SU-DHL-6 (cell line): ENCODE measurements around the gene TMEM43.

ENCODE experiments used
- EZH2phosphoT487 ChIP-seq: fragments of 200-600 bp; sonication (generic), shearing (Covaris generic); conservative IDR thresholded peaks from 2 replicates; pipeline ENCODE4 v1.6.1; 2018; ENCODE audit warnings: mild to moderate bottlenecking, antibody characterized with exemption, low read length, moderate library complexity, mixed read lengths
- TF ChIP-seq, protein P1 (sequence below): fragments of 200-600 bp; sonication (generic); IDR thresholded peaks from one replicate; pipeline ENCODE4 v1.5.1; 2017; ENCODE audit warnings: antibody characterized with exemption, mild to moderate bottlenecking, low read length, moderate library complexity; ENCODE audit not compliant: insufficient read depth, poor library complexity, severe bottlenecking

DNA sequence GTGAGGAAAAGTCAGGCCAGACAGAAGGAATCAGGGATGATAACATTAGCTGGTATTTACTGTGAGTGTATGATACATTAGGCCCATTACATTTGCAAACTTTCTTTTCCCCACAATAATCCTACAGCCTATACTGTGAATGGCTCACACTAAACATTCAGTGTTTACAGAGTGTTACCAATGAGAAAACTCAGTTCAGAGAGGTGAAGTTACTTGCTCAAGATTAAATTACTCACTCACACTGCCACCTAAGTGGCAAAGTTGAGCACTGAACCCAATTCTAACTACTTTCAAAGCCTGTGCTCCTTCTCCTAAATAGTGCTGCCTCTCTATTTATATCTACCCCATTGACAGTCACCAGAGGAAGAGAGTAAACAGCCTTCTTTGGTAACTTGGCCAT is 45.0 kb downstream of the TMEM43 start:
- TF ChIP-seq, protein P1, sequence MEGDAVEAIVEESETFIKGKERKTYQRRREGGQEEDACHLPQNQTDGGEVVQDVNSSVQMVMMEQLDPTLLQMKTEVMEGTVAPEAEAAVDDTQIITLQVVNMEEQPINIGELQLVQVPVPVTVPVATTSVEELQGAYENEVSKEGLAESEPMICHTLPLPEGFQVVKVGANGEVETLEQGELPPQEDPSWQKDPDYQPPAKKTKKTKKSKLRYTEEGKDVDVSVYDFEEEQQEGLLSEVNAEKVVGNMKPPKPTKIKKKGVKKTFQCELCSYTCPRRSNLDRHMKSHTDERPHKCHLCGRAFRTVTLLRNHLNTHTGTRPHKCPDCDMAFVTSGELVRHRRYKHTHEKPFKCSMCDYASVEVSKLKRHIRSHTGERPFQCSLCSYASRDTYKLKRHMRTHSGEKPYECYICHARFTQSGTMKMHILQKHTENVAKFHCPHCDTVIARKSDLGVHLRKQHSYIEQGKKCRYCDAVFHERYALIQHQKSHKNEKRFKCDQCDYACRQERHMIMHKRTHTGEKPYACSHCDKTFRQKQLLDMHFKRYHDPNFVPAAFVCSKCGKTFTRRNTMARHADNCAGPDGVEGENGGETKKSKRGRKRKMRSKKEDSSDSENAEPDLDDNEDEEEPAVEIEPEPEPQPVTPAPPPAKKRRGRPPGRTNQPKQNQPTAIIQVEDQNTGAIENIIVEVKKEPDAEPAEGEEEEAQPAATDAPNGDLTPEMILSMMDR = no peak
- no peak for TF ChIP-seq EZH2phosphoT487
